Measurements from ENCODE around the gene CD52. TPM values are rescaled to one million over a fixed set of nuclear protein-coding genes. Genes with fewer than 3 reads are reported as not detected.

The CD52 gene
- total RNA-seq, 1 donor from 2014 or later, result 449 TPM

- POLR2A ChIA-PET, result interaction anchor here (0.6 to 21.5 kb wide), 12 partner anchors 8 to 505 kb away, joined by 3 to 1638 read pairs (median 4); partner anchors contain the start of genes CD52, CEP85, PDIK1L and UBXN11
- H3K36me3 Mint-ChIP-seq (ENCODE audit: low read depth), result peaks cover 34% of the 10 kb centered on the region
- peak overlapping the region; percentile 83 for H3K4me3 Mint-ChIP-seq
- DNase-seq (no peak), ATAC-seq (ENCODE audit: low read depth) (no peak)
- CTCF ChIA-PET, result interaction anchor here (1.0 to 10.4 kb wide), 7 partner anchors 9 to 133 kb away, joined by 4 to 372 read pairs (median 7); partner anchors contain the start of genes C1orf232, CD52 and ZNF593
- H3K27ac Mint-ChIP-seq, result peak overlapping the region; percentile 100
- H3K9me3 Mint-ChIP-seq, result no peaks in the 10 kb centered on the region
- no peak for TF ChIP-seq CTCF (IDR thresholded peaks at IDR 0.05)
- intact Hi-C loops (cut with micrococcal nuclease), result loop anchor here (1.0 to 10.0 kb wide), 3 partner anchors 8 to 1081 kb away; partner anchors contain the start of genes MAP3K6 and PDIK1L
- no peaks in the 10 kb centered on the region for H3K27me3 Mint-ChIP-seq
- peaks cover 92% of the 10 kb centered on the region for H3K4me1 Mint-ChIP-seq
Measured at GRCh38 chr1:26283871-26284596, 33.7 kb upstream of the CD52 start.

GRCh38 chr1:26284597-26285347, 33.0 kb upstream of the CD52 start:
- H3K27me3 Mint-ChIP-seq, result no peaks in the 10 kb centered on the region
- peak overlapping the region; percentile 100 for H3K27ac Mint-ChIP-seq
- ATAC-seq (ENCODE audit: low read depth), result peak; percentile 54
- intact Hi-C loops (cut with micrococcal nuclease), result loop anchor here (1.0 to 10.0 kb wide), 5 partner anchors 8 to 1080 kb away; partner anchors contain the start of genes HMGN2, MAP3K6 and PDIK1L
- peaks cover 34% of the 10 kb centered on the region for H3K36me3 Mint-ChIP-seq (ENCODE audit: low read depth)
- H3K4me1 Mint-ChIP-seq, result peaks cover 93% of the 10 kb centered on the region
- DNase-seq, result peak; percentile 75
- TF ChIP-seq CTCF (IDR thresholded peaks at IDR 0.05), result no peak
- ChIA-PET POLR2A (interaction anchor here (0.6 to 21.5 kb wide), 13 partner anchors 9 to 1573 kb away, joined by 3 to 1638 read pairs (median 4); partner anchors contain the start of genes CD52, CEP85, PDIK1L and UBXN11), CTCF (interaction anchor here (0.8 to 10.4 kb wide), 10 partner anchors 9 to 255 kb away, joined by 3 to 372 read pairs (median 6); partner anchors contain the start of genes C1orf232, CD52, CEP85 and ZNF593)
- H3K4me3 Mint-ChIP-seq, result peak overlapping the region; percentile 83
- no peaks in the 10 kb centered on the region for H3K9me3 Mint-ChIP-seq

- peaks cover 31% of the 10 kb centered on the region for H3K36me3 Mint-ChIP-seq (ENCODE audit: low read depth)
- ATAC-seq (ENCODE audit: low read depth) (no peak), DNase-seq (no peak)
- no peaks in the 10 kb centered on the region for H3K9me3 Mint-ChIP-seq
- peak overlapping the region; percentile 83 for H3K4me3 Mint-ChIP-seq
- intact Hi-C loops (cut with micrococcal nuclease), result loop anchor here (1.0 to 10.0 kb wide), 4 partner anchors 36 to 1079 kb away; partner anchors contain the start of genes HMGN2, MAP3K6 and PDIK1L
- no peak for TF ChIP-seq CTCF (IDR thresholded peaks at IDR 0.05)
- CTCF ChIA-PET, result interaction anchor here (0.8 to 10.4 kb wide), 10 partner anchors 10 to 255 kb away, joined by 3 to 372 read pairs (median 6); partner anchors contain the start of genes C1orf232, CD52, CEP85 and ZNF593
- POLR2A ChIA-PET, result interaction anchor here (1.0 to 21.5 kb wide), 7 partner anchors 10 to 174 kb away, joined by 3 to 1638 read pairs (median 10); partner anchors contain the start of genes CD52, CEP85, PDIK1L and UBXN11
- H3K27me3 Mint-ChIP-seq, result no peaks in the 10 kb centered on the region
- peaks cover 97% of the 10 kb centered on the region for H3K4me1 Mint-ChIP-seq
- peak overlapping the region; percentile 100 for H3K27ac Mint-ChIP-seq
Measured at GRCh38 chr1:26285366-26286063, 32.2 kb upstream of the CD52 start.

- no peak for ATAC-seq (ENCODE audit: low read depth)
- no peaks in the 10 kb centered on the region for H3K27me3 Mint-ChIP-seq
- intact Hi-C loops (cut with micrococcal nuclease), result loop anchor here (5.0 to 10.0 kb wide), 2 partner anchors 186 to 1079 kb away; partner anchors contain the start of genes HMGN2 and MAP3K6
- H3K36me3 Mint-ChIP-seq (ENCODE audit: low read depth), result peaks cover 28% of the 10 kb centered on the region
- H3K27ac Mint-ChIP-seq, result peak overlapping the region; percentile 100
- TF ChIP-seq CTCF (IDR thresholded peaks at IDR 0.05), result no peak
- H3K4me3 Mint-ChIP-seq, result no peak overlapping the region
- H3K4me1 Mint-ChIP-seq, result peaks cover 98% of the 10 kb centered on the region
- no peak for DNase-seq
- POLR2A ChIA-PET, result interaction anchor here (0.6 to 21.5 kb wide), 5 partner anchors 10 to 1056 kb away, joined by 3 to 1638 read pairs (median 5); partner anchors contain the start of gene CD52
- CTCF ChIA-PET, result interaction anchor here (1.2 to 10.4 kb wide), 5 partner anchors 11 to 131 kb away, joined by 3 to 372 read pairs (median 7); partner anchors contain the start of genes CD52 and CEP85
- H3K9me3 Mint-ChIP-seq, result no peaks in the 10 kb centered on the region
Measured at GRCh38 chr1:26286064-26286416, 31.7 kb upstream of the CD52 start.

All from activated B cell treated with CpG ODN at 0.5 μM for 24 hours (primary cell).